Measurements from ENCODE around the gene CDC42EP4.
A peak's percentile ranks its signal among the peaks of the same experiment; 100 is the strongest.

Gene CDC42EP4

GRCh38 chr17:73311781-73312641 is at the start of gene CDC42EP4:
CDC42EP4 (minus strand) TSS chr17:73312001; CDS start chr17:73286500, 25,501 bp downstream.
- DNase-seq (ENCODE audit: low spot score): peak; percentile 86

- no peak for DNase-seq (ENCODE audit: low spot score)
These were observed 49.4 kb upstream of the CDC42EP4 start for GRCh38 chr17:73360961-73361761.

GRCh38 chr17:73359987-73360410 is 48.2 kb upstream of the CDC42EP4 start:
- no peak for DNase-seq (ENCODE audit: low spot score)

- DNase-seq (ENCODE audit: low spot score): no peak
These were observed 47.6 kb upstream of the CDC42EP4 start for GRCh38 chr17:73359352-73359751.

- no peak for DNase-seq (ENCODE audit: low spot score)
These were observed 46.9 kb upstream of the CDC42EP4 start for GRCh38 chr17:73358668-73359067.

- DNase-seq (ENCODE audit: low spot score): no peak
These were observed 46.2 kb upstream of the CDC42EP4 start for GRCh38 chr17:73357981-73358380.

GRCh38 chr17:73357318-73357717 is 45.5 kb upstream of the CDC42EP4 start:
- DNase-seq (ENCODE audit: low spot score): no peak

- no peak for DNase-seq (ENCODE audit: low spot score)
These were observed 44.9 kb upstream of the CDC42EP4 start for GRCh38 chr17:73356561-73357170.

- DNase-seq (ENCODE audit: low spot score): no peak
These were observed 42.9 kb upstream of the CDC42EP4 start for GRCh38 chr17:73354423-73355284.

- no peak for DNase-seq (ENCODE audit: low spot score)
These were observed 40.5 kb upstream of the CDC42EP4 start for GRCh38 chr17:73352261-73352660.

GRCh38 chr17:73351764-73352163 is 40.0 kb upstream of the CDC42EP4 start:
- DNase-seq (ENCODE audit: low spot score): no peak

- DNase-seq (ENCODE audit: low spot score): no peak
These were observed 39.1 kb upstream of the CDC42EP4 start for GRCh38 chr17:73350864-73351263.

GRCh38 chr17:73349647-73350046 is 37.8 kb upstream of the CDC42EP4 start:
- no peak for DNase-seq (ENCODE audit: low spot score)

GRCh38 chr17:73349138-73349537 is 37.3 kb upstream of the CDC42EP4 start:
- no peak for DNase-seq (ENCODE audit: low spot score)

- DNase-seq (ENCODE audit: low spot score): no peak
These were observed 37.0 kb upstream of the CDC42EP4 start for GRCh38 chr17:73348829-73349095.

- DNase-seq (ENCODE audit: low spot score): no peak
These were observed 36.4 kb upstream of the CDC42EP4 start for GRCh38 chr17:73348018-73348828.

- no peak for DNase-seq (ENCODE audit: low spot score)
These were observed 35.5 kb upstream of the CDC42EP4 start for GRCh38 chr17:73347351-73347750.

- no peak for DNase-seq (ENCODE audit: low spot score)
These were observed 34.8 kb upstream of the CDC42EP4 start for GRCh38 chr17:73346501-73347162.

- DNase-seq (ENCODE audit: low spot score): no peak
These were observed 32.1 kb upstream of the CDC42EP4 start for GRCh38 chr17:73343739-73344454.

GRCh38 chr17:73343168-73343634 is 31.4 kb upstream of the CDC42EP4 start:
- no peak for DNase-seq (ENCODE audit: low spot score)
